Esophagus muscularis mucosa (tissue), 4 donors: Measurements from ENCODE around the gene UBE2D1.
A peak's percentile ranks its signal among the peaks of the same experiment; 100 is the strongest.

Experiments used
- EP300 ChIP-seq: sonication (generic); formaldehyde crosslinking; IDR thresholded peaks from one replicate; pipeline ENCODE4 v1.6.1; 2017; ENCODE audit warnings: antibody characterized with exemption
- POLR2A ChIP-seq: fragments of 450-650 bp; IDR thresholded peaks from one replicate; pipeline ENCODE4 v1.6.1; 2017; ENCODE audit warnings: antibody characterized with exemption, moderate library complexity, mild to moderate bottlenecking, low read depth
- POLR2AphosphoS5 ChIP-seq, 2 donors: sonication (generic); formaldehyde crosslinking; IDR thresholded peaks; one replicate each; pipeline ENCODE4 v1.6.1; 2017; ENCODE audit warnings: antibody characterized with exemption in 2 of 2
- TF ChIP-seq, protein P1 (sequence below), 3 experiments: fragments of 200-600 bp in 2 of 3; fragments of 450-650 bp in 1 of 3; sonication (generic) in 2 of 3; IDR thresholded peaks; one replicate each; pipeline ENCODE4 v1.5.1; 2017 to 2019; ENCODE audit warnings: antibody characterized with exemption in 3 of 3, mild to moderate bottlenecking in 2 of 3, moderate library complexity in 1 of 3

DNA sequence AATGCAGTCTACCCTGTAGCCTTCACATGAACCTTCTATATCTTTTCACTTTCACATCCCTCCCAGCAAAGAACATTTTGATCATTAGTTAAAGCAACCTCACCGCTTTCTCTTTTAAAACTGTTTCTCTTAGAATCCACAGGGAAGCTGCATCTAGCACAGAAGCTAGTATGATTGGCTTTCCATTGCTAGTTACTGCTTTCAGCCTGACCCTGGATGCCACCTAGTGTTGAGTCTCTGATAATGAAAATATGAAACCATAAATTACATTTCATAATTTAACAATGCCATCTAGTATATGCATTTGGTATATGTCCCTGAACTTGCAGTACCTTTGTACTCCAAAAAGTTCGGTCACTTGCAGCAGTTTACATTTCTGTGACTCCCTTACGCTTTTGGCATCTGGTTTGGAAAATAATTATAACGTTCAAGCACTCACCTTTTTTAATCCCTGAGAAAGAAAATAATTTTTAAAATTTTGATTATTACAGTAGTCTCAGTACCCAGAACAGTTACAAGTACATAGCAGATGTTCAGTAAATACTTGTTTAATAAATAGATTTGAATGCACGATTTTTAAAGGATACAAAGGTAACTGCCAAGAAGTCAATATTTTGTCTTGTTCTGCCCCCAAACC lies 43.1 kb upstream of the UBE2D1 start:
- TF ChIP-seq, protein P1, sequence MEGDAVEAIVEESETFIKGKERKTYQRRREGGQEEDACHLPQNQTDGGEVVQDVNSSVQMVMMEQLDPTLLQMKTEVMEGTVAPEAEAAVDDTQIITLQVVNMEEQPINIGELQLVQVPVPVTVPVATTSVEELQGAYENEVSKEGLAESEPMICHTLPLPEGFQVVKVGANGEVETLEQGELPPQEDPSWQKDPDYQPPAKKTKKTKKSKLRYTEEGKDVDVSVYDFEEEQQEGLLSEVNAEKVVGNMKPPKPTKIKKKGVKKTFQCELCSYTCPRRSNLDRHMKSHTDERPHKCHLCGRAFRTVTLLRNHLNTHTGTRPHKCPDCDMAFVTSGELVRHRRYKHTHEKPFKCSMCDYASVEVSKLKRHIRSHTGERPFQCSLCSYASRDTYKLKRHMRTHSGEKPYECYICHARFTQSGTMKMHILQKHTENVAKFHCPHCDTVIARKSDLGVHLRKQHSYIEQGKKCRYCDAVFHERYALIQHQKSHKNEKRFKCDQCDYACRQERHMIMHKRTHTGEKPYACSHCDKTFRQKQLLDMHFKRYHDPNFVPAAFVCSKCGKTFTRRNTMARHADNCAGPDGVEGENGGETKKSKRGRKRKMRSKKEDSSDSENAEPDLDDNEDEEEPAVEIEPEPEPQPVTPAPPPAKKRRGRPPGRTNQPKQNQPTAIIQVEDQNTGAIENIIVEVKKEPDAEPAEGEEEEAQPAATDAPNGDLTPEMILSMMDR (IDR thresholded peaks at IDR 0.05), result peak; percentile 69 to 74 (median 71)
- TF ChIP-seq POLR2A (no peak), POLR2AphosphoS5 (IDR thresholded peaks at IDR 0.05) (no peak), EP300 (no peak)
